K562 (cell line): ENCODE data around the gene LGALS12. TPM values are rescaled to one million over a fixed set of nuclear protein-coding genes. Genes with fewer than 3 reads are reported as not detected.

ENCODE experiments used
- AFF4 ChIP-seq: sonication (generic); formaldehyde crosslinking; IDR thresholded peaks from 2 replicates; pipeline ENCODE4 v1.8.0; 2023; ENCODE audit warnings: mild to moderate bottlenecking, missing genetic modification reagents
- BRF1 ChIP-seq: IDR thresholded peaks from 3 replicates; pipeline ENCODE4 v1.6.1; 2011; ENCODE audit warnings: borderline replicate concordance, mild to moderate bottlenecking; ENCODE audit not compliant: insufficient read length; ENCODE audit errors: extremely low read depth
- CTBP1 ChIP-seq: fragments of 450-650 bp; IDR thresholded peaks from 2 replicates; pipeline ENCODE4 v1.6.1; 2016; ENCODE audit warnings: borderline replicate concordance
- CUX1 ChIP-seq: fragments of 200-800 bp; sonication (Bioruptor generic); IDR thresholded peaks from 2 replicates; pipeline ENCODE4 v1.6.1; 2016; ENCODE audit warnings: missing genetic modification characterization, missing compliant biosample characterization
- L3MBTL2 ChIP-seq: fragments of 450-650 bp; IDR thresholded peaks from 2 replicates; pipeline ENCODE4 v1.6.1; 2016; ENCODE audit warnings: mild to moderate bottlenecking, moderate library complexity
- MAFK ChIP-seq: IDR thresholded peaks from 2 replicates; pipeline ENCODE4 v1.6.1; 2011; ENCODE audit warnings: low read length, improper control_type of control experiment
- PHF20 ChIP-seq: fragments of 450-650 bp; IDR thresholded peaks from 2 replicates; pipeline ENCODE4 v1.6.1; 2018; ENCODE audit not compliant: partially characterized antibody
- RAD21 ChIP-seq, 2 experiments: fragments of 250-450 bp in 1 of 2; fragments of 450-650 bp in 1 of 2; sonication (Bioruptor Pico) in 1 of 2; formaldehyde crosslinking in 1 of 2; IDR thresholded peaks in 1 of 2; conservative IDR thresholded peaks in 1 of 2; 2 replicates each; pipeline versions ENCODE4 v1.4.0 to v1.8.0; 2020 to 2022; ENCODE audit warnings: mild to moderate bottlenecking in 2 of 2, moderate library complexity in 1 of 2
- RBM22 ChIP-seq: fragments of 200-400 bp; formaldehyde crosslinking; IDR thresholded peaks from 2 replicates; pipeline ENCODE4 v1.6.1; 2018; ENCODE audit warnings: low read length, low read depth; ENCODE audit not compliant: poor library complexity, severe bottlenecking
- SREBF1 ChIP-seq: fragments of 150-350 bp; IDR thresholded peaks from 2 replicates; pipeline ENCODE4 v1.6.1; 2014; ENCODE audit warnings: antibody characterized with exemption, low read depth, low read length, borderline replicate concordance
- polyA plus RNA-seq, 8 experiments: library from polyadenylated mRNA; depleted of rRNA in 4 of 8; stranded (reverse) in 5 of 8; unstranded in 3 of 8; fragments of >200 nt; fragmentation: Nextera tagmentation in 2 of 8; fragmentation: Illumina TruSeq in 1 of 8; extraction: Ambion mirVana in 2 of 8; extraction: Trizol in 1 of 8; gene quantifications; 2 replicates each; pipeline versions ENCODE4 v1.2.1 to v1.2.3, GENCODE V29; 2011 to 2014; ENCODE audit warnings: inconsistent platforms in 1 of 8, missing spikeins in 1 of 8
- total RNA-seq, 7 experiments: library from RNA; depleted of rRNA in 6 of 7; stranded (reverse); fragments of >200 nt in 6 of 7; fragmentation: Illumina TruSeq in 2 of 7; extraction: Trizol in 2 of 7; gene quantifications; 2 replicates each; pipeline versions ENCODE4 v1.2.1 to v1.2.3, GENCODE V29; 2011 to 2021; ENCODE audit warnings: low replicate concordance in 1 of 7

LGALS12 gene
- total and polyA plus RNA-seq, 9 of the 15 experiments (the other 6 are each of a cell fraction or from before 2014, with no cell fraction given): 0.66 to 8.0 (median 5.0) TPM

GRCh38 chr11:63536669-63537292 lies 30.9 kb downstream of the LGALS12 start, which contains the start of gene PLAAT4 (continued):
- TF ChIP-seq CTBP1: peak; percentile 27; the same call in 1 of the 2 replicates
- TF ChIP-seq CUX1 (CRISPR knock-in tag): peak; percentile 39; the same call in 1 of the 2 replicates
- no peak for TF ChIP-seq SREBF1
- peak; percentile 60 for TF ChIP-seq L3MBTL2
- 0 out of 2 replicates have a peak, but pooled peaks have one; percentile 5 for TF ChIP-seq MAFK
- peak in 1 of 2 experiments; percentile 19; a peak in 1 of 4 replicates for TF ChIP-seq RAD21 (CRISPR knock-in tag; conservative IDR thresholded peaks at IDR 0.05 in 1 of 2, IDR thresholded peaks at IDR 0.05 in 1 of 2)
- no peak for TF ChIP-seq AFF4 (CRISPR knock-in tag)
- no peak for TF ChIP-seq PHF20
- no peak for TF ChIP-seq RBM22
- TF ChIP-seq BRF1: no peak
- TF ChIP-seq, all 486 proteins: peak for 9
